Medulla oblongata (tissue), 1 donor: ENCODE data around the gene CALHM1.
"Not testable (repeated sequence)": the region's sequence is repeated elsewhere in the genome, so short reads cannot be mapped to it uniquely, and the experiment has no call there.

Experiments used
- DNase-seq: peaks from one replicate; pipeline ENCODE4 v3.0.0-alpha.2; 2015; ENCODE audit errors: extremely low spot score

Gene CALHM1

DNA sequence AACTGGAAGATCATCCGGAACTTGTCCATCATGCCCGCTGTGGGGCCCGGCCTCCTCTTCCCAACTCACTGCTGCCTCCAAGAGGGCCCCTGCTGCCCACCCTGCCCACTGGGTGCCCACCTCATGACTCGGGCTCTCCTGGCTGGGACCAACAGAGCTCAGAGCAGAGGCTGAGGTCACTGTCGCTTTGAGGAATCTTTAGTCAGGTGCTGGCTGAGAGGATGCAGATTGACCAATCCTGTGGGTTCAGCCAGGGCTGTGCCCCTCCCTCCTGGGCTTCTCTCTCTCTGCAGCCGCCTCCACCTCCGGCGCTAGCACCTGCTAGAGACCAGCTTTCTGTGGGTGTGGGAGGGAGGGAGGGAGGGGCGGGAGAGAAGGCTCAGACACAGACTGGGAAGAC, at the start of gene CALHM1:
Gene CALHM1, minus strand, starts transcription at position 181 of the 400 bp plus-strand sequence. Its CDS starts 149 bp downstream, at position 32.
- DNase-seq, result no peak

DNA sequence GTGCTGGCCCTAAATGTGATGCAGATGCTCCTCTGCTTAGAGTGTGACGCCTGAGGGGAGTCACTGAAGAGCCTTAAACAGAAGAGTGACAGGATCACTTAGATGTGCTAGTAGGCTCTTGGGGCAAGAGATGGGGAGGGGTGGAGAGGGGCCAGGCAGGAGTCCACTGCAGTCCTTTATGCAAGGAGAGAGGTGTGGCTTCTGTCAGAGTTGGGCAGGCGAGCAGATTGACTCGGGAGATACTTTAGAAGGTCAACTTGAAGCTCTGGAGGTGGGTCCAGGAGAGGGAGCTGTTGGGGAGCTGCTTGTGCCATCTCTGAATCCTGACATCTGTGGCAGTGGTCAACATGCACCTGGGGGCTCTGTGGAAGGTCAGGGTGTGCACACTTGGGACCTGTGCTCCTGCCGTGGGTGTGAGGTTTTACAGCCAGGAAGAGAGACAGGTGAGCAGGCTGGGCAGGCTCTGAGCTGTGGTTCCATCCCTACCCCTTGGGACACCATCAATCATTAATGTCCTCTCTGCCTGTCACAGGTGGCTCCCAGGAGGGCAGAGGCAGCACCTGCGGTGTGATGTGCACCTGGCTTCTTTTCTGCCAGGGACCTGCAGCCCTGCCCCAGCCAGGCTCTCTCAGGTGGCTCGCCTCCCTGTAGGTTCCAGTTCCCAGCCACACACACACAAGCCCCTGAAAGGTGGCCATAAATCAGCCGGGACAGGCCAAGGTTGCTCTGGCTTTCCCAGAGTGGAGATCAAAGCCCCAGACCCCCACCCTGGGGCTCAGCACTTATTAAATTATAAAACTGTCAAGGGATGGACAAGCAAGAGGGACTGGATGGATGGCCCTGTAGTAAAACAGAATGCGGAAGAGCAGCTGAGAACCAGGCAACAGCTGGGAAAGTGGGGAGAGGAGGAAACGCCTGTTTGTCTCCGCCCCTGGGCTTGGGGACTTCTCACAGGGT, 48.8 kb upstream of the CALHM1 start:
- no peak for DNase-seq

DNA sequence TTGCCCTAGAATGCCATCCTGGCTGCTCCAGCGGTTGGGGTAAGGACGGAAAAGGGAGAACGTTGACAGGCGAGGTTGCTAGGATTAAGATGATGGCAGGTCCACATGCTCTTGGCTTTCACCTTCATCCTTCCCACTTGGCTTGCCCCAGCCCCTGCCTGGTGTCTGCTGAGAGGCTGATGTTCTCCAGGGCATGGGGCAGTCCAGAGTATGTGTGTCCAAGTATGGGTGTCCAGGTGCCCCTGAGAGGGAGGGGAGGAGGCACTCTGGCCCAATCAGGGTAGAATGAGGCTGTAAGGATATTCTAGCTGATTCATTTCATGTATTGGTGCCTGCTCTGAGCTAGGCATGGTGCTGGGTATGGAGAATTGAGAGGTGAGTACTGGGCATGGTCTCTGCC, 47.4 kb upstream of the CALHM1 start:
- no peak for DNase-seq

DNA sequence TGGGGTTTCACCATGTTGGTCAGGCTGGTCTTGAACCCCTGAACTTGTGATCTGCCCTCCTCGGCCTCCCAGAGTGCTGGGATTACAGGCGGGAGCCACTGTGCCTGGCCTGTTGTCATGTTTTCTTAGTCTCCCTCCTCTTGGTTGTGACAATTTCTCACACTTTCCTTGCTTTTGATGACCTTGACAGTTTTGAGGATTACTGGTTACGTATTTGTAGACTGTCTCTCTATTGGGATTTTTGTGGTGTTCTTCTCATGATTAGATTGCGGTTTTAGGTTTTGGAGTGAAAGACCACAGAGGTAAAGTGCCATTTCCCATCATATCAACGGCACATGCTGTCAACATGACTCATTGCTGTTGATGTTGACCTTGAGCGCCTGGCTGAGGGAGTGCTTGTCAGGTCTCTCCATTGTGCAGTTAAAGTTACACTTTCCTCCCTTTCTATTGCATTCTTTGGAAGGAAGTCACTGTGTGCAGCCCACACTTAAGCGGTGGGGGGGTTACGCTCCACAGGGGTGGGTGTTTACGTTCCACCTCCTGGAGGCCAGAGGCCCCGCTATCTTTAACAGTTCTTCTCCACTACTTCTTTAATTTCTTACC, 45.6 kb upstream of the CALHM1 start:
- no peak for DNase-seq

DNA sequence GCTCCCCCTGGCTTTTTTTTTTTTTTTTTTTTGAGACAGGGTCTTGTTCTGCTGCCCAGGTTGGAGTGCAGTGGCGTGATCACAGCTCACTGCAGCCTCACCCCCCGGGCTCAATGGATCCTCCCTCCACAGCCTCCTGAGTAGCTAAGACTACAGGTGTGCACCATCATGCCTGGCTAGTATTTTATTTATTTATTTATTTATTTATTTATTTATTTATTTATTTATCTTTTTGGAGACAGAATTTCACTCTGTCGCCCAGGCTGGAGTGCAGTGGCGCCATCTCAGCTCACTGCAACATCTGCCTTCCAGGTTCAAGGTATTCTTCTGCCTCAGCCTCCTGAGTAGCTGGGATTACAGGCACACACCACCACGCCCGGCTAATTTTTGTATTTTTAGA, 45.1 kb upstream of the CALHM1 start:
- not testable (repeated sequence) for DNase-seq

DNA sequence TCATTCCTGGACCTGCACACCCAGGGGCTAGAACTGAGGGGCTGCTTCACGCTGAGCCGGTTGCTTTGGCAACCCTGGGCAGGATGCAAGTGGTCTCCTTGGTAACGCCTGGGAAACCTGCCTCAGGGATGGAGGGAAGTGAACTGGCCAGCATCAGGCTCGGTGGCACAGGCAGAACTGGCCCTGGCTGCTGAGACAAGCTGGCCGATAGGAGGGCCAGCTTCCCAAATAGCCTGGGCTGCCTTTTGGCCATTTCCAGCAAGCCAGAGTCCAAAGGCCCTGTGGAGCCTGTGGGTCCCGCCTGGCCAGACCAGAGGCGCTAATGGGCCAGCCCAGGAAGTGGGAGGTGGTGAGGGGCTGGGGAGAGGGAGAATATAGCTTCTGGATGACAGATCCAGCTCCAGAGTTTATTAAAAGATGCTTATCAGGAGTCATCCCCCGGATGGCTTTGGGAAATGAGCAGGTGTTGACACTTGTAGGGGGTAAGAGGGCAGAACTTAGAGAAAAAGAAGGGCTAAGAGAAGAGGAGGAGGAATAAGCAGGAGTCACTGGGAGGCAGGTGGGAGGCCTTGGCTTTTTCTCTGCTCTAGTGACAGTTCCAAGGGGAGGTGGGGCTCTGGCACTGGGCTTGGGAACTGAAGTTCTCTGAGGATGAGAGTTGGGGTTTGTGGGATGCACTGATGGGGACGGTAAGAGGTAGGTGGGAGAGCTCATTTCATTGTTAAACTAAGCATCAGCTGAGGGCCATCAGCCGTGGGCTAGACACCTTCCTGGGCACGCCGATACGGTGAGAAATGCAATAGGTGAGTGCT, 44.4 kb upstream of the CALHM1 start:
- DNase-seq, result peak; percentile 7

DNA sequence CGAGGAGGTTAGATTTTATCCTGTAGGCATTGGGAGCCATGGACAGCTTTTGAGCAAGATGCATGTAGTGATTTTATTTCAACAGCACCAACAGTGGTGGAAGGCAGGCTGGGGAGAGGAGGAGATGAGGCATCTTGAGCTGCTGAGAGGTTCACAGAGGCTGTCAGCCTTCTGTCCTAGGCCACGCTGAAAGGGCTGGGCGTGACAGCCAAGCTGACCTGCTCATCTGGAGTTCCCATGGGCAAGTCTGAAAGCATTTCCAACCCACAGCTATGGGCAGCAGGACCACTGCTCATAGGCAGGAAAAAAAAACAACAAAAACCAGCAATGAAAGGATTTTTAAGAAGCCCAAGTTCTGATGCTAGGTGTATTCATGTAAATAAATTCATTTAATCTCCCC, 42.5 kb upstream of the CALHM1 start:
- no peak for DNase-seq

DNA sequence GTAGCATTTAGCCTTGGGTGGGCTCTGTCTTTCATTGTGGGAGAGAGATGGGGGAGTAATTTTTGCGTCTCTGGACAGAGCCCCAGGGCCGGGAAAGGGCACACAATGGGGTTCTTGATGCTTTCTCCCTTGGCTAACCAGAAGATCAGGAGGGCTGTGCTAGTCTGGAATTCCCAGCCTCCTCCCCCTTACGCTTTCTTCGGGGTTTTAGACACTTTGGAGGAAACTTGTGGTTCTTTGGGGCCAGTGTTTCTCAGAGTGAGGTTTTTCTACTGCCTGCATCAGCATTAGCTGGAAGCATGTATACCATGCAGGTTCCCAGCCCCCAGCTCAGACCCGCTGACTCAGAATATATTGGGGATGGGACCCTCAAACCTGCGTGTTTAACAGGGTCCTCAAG, 41.8 kb upstream of the CALHM1 start:
- no peak for DNase-seq

GRCh38 chr10:103499881-103500280, 41.2 kb upstream of the CALHM1 start:
- no peak for DNase-seq

DNA sequence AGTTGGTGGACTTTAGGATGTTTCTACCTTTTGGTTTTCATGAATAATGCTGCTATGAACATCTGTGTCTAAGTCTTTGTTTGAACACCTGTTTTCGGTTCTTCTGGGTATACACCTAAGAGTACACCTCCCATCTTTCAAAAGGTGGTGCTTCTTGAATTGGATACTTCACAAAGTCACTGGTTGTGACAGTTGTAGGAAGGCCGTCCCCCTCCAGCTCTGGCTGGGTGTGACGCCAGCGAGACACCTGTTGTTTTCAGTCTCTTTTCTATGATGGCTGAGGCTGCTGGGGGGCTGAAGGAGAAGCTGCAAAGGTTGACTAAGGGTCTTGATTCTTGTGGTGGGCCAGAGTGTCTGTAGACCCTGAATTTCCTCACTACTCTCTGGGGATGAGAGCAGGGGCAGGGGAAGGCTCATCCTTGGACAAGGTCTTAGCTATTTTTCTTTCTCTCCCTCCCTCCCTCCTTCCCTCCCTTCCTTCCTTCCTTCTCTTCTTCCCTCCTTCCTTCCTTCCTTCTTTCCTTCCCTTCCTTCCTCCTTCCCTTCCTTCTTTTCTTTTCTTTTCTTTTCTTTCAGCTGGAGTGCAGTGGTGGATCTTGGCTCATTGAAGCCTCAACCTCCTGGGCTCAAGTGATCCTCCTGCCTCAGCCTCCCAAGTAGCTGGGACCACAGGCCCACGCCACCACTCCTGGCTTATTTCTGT, 40.4 kb upstream of the CALHM1 start:
- DNase-seq, result no peak

GRCh38 chr10:103497161-103497915, 38.6 kb upstream of the CALHM1 start:
- no peak for DNase-seq

- no peak for DNase-seq
Measured at GRCh38 chr10:103495321-103495720, 36.6 kb upstream of the CALHM1 start.

DNA sequence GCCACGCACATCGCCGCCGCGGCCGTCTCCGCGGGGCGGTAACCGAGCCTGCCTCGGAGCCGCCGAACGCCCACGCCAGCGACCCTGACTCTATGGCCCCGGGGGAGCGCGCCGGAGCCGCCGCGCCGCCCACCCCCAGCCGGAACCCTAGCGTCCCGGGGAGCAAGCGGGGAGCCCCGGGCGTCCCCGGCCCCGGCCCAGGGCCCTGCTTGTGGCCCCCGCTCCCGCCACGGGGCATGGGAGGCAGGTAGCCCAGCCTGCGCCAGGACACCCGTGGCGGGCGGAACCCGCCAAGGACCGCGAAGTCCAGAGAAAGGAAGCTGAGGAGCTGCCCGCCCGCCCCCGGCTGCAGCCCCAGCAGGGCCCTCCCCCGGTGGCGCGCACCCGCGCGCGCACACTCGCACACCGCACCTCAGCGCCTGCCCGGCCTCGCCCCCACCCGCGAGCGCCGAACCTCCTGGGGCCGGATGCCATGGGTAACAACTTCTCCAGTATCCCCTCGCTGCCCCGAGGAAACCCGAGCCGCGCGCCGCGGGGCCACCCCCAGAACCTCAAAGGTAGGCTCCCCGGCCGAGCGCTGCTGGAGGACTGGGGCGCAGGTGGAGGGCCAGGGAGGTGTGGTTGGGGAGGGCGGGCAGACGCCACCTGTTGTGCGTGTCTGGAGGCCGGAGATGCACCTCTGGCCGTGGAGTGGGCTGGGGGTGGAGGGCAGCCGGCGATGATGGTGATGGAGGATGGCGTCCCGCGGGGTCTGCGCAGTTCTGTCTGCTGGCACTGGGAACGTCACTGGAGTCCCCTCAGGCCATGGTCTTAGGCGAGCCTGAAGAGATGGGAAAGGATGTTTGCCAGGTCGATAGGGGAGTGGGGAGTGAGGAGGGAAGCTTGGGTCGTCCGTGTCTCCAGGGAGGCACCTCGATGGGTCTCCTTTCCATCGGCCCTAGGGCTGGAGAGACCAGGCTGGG, 35.5 kb upstream of the CALHM1 start:
- DNase-seq, result no peak

- no peak for DNase-seq
Measured at GRCh38 chr10:103493362-103493915, 34.7 kb upstream of the CALHM1 start, which contains the start of gene NEURL1. Gene NEURL1 (plus strand): TSS chr10:103493705. CDS start chr10:103494388, 683 bp downstream.

DNA sequence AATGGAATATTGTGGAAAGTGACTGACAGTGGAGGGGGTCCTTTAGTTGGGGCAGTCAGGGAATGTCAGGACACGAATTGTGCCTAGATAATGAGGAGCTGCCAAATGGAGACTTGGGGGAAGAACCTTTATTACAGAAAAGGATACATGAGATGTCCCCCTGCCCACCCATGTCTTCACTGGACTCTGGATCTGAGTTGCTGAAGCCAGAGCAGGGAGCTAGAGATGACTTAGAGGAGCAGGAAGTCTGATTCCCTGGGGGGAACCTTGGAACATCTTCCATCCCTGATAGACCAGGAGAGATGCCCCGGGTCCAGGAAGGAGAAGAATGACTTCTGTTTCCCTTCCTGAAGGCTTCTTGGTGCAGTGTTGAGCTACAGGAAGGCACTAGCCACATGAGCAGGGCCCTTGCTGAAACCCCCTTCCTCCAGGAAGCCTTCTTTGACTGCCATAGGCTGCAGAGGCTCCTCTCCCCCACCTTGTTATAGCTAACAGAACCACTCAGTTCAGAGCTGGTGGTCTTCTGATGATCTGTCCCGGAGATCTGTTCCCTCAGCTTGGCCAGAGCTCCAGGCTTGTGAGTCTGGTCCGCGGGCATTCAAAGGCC, 34.1 kb upstream of the CALHM1 start:
- no peak for DNase-seq

- no peak for DNase-seq
Measured at GRCh38 chr10:103491729-103492364, 33.1 kb upstream of the CALHM1 start.

DNA sequence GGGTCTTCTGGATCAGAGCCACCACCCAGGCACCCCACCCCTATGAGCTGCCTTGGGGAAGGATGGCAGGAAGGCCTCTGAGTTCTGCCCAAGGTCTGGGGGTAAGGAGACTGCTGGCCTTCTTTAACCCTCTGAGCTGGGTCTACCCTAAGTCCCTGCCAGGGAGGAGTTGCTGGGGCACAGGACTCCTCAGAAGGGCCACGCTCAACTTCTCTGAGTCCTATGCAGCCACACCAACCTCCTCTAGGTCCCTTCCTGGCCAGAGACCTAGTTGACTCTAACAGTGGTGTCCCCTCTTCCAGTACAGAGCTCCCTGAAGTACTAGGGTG, 32.2 kb upstream of the CALHM1 start:
- DNase-seq, result no peak

DNA sequence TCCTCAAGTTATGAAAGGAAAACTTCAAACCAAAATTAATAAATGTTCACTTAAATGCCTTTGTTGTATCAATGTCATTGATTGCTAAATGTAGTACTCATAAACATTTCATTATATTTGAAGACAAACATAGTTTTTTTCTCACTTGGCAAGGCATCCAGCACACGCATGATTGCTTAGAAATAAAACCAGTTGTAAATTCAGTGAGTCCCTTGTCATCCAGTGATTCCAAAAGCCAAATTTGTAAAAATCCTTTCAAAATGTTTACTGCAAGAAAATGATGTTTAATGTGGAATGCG, 28.7 kb upstream of the CALHM1 start:
- DNase-seq, result no peak
